Dedifferentiated amniotic fluid mesenchymal stem cell (primary cell): ENCODE results near the gene AXIN1.
"Not testable (repeated sequence)": the region's sequence is repeated elsewhere in the genome, so short reads cannot be mapped to it uniquely, and the experiment has no call there.

Experiments used
- DNase-seq: peaks from one replicate; pipeline ENCODE4 v3.0.0-alpha.2; 2016; ENCODE audit errors: extremely low spot score

The AXIN1 gene

DNA sequence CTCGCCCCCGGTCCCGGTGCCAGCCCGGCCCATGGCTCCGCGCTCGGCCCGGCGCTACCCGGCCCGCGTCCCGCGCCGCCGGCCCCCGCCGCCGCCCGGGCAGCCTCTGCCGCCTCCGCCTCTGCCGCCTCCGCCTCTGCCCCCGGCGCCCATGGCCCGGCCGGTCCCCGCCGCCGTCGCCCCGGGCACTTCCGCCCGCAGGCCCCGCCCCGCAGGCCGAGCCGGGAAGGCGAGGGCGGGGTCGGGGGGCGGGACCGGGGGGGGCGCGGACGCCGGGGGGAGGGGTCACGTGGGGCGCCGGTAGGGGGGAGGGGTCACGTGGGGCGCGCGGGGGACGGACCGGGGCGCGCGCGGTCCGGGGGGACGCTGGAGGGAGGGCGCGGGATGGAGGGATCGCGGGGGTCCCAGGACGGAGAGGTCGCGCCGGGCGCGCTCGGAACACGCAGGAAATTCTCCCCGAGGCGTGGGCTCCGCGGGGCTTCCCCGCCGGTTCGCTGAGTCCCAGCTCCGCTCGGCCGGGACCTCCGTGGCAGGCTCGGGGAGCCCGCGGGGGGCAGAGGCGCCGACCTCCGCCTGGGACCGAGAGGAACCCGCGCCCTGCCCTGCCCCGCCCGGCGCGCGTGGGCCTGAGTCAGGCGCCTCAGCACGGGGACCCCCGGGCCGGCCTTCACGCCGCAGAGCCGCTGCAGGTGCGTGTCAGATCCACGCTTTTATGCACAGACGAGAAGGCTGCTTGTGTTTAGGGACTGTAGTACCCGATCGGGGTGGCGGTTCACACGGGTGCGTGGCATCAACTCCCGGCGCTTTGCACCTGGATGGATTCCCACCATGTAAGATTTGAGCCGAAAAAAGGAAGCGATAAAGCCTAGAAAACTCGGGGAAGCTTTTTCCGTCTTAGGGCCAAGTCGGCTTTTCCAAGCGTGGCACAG lies 29.5 kb upstream of the AXIN1 start, which contains the start of gene PGAP6:
Gene PGAP6, minus strand, starts transcription at position 190 of the 929 bp plus-strand sequence. Its CDS starts 157 bp downstream, at position 33.
- peak; percentile 31 for DNase-seq

DNA sequence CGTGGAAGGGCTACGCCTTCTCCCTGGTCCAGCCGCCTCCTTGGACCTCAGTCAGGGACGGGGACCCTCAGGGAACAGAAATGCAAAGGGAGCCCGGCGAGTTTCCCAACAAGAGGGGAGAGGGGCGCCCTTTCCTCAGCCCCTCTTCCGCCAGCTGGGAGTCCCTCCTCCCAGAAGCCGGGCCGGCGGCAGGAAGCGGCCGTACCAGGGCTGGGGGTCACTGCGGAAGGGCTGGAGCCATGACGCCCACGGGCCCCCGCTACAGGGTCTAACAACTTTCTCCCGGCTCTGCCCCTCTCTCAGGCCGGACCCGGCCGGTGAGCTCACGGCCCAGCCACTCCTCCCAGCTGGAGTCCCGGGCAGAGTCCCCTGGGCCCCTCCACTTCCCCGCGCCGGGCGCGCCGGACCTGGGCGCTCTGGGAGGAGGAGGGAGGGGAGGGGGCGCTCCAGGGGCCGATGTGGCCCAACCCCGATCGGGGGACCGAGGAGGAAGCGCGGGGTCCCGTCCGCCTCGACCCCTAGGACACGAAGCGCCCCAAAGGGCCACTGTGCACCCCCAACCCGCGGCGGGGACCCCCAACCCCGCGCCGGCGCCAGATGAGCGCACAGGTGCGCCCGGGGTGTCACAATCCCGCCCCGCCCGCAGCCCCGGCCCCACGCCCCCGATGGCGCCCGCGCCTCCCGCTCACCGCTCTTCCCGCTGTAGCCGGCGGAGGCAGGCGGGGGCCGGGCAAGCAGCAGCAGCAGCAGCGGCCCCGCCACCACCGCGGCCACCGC lies 28.7 kb upstream of the AXIN1 start:
- no peak for DNase-seq

DNA sequence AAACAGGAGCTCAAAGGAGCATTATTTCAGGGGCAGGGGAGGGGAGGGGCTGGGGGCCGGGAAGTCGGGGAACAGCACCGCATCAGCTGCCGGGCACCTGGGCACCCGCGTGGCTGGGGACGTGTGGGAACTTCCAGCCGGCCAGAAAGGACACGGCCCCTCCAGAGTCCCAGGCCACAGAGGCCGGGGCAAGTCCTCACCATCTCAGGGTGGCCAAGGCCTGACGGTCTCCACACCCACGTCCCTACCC lies 28.2 kb upstream of the AXIN1 start:
- no peak for DNase-seq

DNA sequence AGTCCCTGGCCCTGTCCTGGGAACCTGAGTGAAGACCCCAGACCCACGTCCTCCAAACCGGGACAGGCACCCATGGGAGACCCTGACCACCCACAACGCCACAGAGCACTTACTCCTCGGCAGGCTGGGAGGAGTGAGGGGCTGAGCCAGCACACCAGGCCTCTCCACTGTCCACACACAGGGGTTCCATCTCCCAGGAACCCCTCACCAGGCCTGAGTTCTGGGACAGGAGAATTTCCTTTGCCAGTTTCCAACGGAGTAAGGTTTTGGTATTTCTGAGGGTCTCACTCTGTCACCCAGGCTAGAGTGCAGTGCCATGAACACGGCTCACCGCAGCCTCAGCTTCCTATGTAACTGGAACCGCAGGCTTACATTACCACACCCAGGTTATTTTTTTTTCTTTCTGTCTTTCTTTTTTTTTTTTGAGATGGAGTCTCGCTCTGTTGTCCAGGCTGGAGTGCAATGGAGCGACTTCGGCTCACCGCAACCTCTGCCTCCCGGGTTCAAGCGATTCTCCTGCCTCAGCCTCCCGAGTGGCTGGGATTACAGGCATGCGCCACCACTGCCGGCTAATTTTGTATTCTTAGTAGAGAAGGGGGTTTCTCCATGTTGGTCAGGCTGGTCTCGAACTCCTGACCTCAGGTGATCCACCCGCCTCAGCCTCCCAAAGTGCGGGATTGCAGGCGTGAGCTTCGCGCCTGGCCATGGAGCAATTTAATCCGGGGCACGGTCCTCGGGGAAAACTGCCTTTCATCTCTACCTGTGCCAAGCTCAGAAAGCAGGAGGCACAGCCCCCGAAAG lies 27.6 kb upstream of the AXIN1 start:
- DNase-seq: no peak

DNA sequence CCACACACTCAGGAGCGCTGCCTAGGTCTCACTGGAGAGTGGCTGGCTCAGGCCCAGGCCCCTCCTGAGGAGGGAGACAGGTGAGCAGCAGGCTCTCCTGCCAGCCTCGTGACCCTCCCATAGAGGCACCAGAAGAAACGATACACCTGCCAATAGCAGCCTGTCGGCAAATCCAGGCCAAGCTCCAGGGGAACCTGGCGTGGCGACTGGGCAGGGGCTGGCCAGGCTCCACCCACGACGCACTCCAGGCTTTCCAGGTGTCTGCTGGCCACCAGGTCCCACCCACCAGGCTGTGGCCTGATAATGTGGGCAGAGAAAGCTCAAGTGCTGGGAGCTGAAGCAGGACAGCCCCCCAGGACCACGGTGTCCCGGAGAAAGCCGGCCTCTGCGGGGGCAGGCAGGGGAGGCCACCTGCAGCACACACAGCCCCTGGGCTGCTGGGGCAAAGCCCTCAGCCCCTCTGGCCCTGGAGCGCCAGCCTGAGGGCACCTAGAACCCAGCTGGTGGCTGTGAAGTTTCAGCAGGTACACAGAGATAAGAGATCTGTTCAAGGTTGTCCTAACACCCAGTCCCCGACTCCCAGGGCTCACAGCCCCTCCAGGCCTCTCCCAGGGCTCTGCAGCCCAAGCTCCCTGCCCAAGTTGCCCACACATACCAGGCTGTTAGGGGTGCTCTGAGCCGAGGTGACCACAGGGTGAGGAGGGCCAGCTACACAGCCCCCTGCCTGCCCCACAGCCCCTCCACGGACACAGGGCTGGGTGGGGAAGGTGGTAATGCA lies 26.8 kb upstream of the AXIN1 start:
- no peak for DNase-seq

DNA sequence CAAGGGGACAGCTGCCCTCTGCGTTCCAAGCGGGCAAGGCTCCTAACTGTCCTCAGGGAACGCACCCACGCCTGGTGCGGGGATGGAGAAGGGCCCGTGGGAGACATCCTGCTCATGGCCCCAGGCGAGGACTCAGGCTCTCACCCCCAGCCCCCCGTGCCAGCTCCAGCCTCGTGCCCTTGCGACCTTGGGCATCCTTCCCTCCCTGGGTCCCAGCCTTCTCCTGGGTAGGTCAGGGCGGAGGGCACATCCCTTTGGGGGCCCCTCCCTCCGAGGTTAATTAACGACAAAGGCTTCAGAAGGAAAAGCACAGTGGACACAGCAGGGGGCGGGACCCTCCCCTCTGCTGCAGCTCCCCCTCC lies 26.3 kb upstream of the AXIN1 start:
- DNase-seq: no peak

DNA sequence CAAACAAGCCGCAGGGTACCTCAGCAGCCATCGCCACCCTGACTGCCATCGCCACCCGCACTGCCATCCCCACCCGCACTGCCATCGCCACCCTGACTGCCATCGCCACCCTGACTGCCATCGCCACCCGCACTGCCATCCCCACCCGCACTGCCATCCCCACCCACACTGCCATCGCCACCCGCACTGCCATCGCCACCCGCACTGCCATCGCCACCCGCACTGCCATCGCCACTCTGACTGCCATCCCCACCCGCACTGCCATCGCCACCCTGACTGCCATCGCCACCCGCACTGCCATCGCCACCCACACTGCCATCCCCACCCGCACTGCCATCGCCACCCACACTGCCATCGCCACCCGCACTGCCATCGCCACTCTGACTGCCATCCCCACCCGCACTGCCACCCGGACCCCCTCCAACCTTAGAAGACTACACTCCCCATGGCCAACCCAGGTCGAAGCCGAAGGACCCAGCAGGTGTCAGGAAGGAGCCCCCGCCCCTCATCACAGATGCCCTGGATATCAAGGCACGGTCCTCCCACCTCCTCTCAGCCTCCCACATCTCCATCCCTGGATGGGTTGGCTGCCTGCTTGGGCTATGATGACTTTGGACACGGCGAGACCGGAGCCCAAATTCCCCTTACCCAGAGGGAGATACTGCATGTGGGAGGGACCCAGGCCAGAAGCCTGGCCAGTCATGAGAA lies 25.7 kb upstream of the AXIN1 start:
- DNase-seq: not testable (repeated sequence)

DNA sequence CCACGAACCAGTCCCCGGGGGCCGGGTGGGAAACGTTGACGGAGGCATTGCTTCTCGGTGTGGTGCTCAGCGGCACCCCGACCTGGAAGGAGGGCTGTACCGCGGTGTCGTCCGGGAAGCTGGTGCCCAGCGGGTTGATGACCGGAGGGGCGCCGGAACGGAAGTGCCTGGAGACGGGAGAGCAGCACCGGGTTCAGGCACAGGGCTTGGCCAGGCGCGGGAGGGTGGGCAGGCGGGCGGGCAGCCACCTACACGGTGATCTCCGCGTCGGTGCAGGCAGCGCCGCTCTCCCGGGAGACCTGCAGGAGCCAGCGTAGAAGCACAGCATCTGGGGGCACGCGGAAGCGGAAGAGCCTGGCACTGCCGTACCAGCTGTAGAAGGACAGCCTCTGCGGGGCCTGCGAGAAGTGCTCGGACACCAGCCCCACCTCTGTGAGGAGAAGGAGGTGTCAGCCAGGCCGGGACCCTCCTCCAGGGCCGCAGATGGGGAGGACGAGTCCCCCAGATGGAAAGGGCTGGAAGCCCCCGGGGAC lies 25.0 kb upstream of the AXIN1 start:
- no peak for DNase-seq

DNA sequence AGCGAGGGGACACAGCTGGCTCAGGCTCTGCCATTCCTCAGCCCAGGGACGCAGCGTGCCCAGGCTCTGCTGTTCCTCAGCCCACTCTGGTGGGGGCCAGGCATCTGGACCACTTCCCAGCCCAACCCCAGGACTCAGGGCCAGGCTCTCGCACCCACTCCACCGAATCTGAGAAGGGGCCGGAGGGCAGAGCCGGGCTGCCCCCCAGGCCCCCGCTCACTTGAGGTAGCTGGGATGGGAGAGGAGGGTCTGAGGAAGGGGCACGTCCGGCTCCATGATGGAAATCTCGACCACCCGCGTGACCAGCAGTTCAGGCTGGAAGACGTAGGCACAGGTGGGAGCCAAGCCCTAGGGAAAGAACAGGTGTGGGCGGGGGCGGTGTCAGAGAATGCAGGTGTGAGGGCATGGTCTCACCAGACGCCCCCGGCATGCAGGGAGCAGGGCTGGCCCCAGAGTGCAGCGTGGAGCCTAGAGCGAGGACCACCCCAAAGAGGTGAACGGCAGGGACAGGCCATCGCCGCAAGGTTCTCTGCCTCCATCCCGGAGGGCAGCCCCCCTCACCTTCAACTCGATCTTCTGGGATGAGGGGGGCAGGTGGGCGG lies 24.4 kb upstream of the AXIN1 start:
- DNase-seq: no peak

DNA sequence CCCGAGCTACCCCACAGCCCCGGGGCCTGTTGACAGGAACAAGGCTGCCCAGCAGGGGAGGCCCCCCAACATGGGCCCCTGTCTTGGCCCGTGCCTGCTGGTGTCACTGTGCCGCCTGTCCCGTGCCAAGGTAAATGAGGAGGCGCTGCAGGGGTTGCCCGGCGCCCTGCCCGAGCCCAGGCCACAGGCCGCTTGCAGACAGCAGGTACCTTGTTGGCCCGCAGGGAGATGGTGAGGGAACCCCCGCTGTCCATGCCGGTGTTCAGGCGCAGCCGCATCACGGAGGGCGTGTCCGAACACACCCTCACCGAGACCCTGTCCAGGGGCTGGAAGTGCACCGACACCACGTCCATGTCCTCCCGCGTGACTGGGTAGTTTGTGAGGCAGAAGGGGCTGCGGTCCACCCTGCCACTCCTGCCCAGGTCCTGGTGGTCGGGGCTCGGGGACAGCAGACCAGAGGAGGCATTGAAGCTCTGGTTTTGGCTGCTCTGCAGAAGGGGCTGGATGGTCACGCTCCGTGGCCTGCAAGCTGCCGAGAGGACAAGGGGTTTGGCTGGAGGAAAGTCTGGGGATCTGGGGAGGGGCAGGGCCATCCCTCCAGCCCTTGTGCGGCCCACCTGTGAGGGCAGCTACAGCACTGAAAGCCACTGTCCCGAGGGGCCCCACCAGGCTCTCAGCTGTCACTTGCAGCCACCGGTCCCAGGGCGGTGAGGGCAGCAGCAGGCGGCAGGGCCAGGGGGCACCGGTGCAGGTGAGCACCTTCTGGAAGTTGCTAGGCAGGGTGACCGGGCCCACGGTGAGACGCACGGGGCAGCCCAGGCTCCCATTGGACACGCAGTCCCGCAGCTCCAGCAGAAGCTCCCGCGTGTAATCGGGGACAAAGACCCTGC lies 23.6 kb upstream of the AXIN1 start:
- DNase-seq: no peak

DNA sequence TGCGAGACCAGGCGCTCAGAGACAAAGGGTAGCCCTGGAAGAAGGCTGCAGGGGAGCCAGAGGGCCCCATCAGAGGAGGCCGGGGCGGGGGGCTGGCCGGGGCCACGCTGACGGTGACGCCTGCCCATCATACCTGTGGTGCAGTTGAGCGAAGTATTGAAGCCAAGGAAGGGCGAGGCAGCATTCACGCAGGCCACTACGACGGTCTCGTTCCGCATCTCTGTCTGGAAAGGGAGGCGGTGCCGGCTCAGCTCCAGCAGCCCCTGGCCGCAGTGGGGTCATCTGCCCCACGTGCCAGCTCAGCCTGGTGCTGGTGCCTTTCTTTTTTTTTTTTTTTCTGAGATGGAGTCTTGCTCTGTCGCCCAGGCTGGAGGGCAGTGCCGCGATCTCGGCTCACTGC lies 22.7 kb upstream of the AXIN1 start:
- DNase-seq: no peak

DNA sequence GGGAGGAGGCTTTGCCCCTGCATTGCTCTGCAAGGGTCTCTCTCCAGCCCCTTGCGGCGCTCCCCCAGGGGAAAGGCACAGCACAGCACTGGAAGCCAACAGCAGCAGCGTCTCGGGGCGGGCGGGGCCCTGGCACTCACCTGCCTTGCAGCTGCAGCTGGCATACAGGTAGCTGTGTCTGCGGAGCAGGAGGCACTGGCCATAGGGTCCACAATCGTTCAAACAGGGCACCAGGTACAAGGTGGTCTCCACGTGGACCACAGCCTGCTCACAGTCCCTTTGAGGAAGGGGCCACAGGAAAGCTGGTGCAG lies 22.0 kb upstream of the AXIN1 start:
- no peak for DNase-seq

DNA sequence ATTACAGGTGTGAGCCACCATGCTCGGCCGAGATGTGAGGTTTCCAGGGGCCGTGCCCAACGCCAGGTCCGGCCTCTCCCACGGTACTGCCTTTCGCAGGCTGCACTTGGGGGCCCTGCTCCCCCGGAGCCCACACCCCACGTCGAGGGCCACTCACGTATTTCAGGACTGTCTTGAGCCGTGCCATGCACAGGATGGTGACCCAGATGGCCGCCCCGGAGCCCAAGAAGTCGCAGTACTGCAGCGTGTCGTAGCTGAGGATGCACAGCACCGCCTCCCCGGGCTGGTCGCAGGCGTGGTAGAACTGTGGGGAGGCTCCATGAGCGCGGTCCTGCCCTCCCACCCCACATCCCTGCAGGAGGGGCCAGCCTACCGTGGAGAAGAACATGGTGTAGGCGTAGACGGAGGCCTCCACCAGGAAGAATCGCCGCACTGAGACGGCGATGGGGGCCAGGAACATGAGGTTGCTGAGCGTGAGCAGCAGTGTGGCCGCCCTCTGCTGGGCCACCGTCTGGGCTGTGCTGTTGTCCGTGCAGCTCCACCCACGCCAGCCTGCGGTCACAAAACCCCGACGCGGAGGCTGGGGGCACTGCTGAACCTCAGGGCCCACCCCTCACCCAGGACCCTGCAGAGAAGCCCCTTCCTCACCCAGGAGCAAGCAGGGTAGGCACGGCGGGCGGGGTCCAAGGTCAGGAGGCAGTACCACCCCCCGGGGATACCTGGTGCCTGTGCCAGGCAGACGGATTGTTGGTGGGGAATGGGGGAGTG lies 21.5 kb upstream of the AXIN1 start:
- DNase-seq: no peak

DNA sequence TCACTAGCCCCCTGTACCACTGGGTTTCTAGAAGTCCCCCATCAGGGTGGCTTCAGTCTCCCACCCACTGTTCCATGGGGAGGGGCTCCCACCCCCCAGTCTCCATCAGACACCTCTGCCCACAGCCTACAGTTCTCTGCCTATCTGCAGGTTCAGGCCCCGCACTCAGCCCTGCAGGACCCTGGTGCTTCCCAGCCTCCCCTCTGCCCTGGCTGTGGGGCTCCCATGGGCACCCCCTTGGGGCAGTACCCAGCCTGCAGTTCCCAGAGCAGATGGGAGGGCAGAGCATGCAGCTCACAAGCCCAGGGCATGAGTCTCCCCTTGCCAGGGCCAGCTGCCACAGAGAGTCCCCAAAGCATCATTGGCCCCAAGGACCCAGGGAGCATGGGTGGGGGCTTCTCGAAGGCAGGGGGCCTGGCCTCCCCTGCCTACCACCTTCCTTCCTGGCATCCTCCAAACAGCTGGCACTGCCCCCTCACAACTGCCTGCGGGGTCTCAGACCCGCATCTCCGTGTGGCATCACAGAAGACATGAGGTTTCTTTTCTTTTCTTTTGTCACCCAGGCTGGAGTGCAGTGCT lies 20.6 kb upstream of the AXIN1 start:
- DNase-seq: no peak

DNA sequence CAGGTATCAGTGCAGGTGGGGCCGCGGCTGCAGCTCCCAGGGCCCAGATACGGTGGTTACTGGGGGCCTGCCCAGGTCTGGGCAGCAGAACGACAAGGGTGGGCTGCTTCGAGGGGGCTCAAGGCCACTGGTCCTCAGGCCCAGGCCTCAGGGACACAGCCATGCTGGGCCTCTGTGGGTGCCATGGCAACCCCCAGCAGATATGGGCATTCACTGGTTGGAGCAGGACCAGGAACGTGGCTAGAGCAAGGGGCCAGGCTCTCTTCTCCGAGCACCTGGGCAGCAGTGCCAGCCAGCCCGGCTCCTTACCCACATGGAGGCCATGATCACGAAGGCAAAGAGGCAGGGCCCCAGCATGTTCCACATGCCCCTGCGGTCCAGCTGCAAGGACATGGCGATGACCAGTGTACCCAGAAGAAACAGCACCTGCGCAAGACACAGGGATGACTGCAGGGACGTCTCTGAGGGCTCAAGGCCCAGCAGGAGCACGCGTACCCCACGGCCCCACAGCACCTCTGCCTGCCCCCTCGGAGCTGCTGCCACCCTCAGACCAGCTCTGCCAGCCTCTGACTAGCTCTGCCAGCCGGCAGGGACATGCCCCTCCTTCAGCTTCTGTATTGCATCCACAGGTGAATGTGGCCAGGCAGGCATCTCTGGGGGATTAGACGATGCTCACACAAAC lies 19.9 kb upstream of the AXIN1 start:
- no peak for DNase-seq

DNA sequence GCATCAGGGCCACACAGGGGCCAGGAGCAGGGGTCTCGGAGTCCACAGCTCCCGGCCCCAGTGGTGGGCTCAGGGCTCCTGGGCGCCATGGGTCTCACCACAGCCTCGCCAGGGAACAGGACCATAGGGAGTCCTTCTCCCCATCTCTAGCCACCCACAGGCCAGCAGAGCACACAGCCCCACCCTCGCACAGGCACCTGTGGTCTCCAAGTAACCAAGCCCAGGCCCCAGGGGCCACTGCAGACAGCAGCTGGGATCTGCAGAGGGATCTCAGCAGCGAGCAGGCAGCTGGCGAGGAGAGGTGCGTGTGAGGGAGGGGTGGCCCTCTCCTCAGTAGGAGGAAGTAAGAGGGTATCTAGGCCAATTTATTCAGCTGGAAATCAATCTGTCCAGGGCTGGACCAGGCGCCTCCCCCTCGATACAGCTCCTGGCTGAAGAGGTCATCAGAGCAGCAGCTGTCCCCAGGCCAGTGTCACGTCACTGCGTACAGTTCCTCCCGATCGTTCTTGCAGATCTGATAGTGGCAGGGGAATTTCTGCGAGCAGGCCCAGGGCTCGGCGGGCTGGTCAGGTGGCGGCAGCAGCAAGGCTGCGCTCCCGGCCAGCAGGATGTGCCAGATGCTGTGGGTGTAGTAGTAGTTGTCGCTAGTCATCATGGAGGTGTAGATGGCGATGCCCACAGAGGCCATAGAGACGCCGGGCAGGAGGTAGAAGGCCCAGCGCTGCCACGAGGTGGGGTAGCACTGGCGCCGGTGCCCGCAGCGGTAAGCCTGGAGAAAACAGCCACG lies 19.2 kb upstream of the AXIN1 start:
- DNase-seq: no peak

DNA sequence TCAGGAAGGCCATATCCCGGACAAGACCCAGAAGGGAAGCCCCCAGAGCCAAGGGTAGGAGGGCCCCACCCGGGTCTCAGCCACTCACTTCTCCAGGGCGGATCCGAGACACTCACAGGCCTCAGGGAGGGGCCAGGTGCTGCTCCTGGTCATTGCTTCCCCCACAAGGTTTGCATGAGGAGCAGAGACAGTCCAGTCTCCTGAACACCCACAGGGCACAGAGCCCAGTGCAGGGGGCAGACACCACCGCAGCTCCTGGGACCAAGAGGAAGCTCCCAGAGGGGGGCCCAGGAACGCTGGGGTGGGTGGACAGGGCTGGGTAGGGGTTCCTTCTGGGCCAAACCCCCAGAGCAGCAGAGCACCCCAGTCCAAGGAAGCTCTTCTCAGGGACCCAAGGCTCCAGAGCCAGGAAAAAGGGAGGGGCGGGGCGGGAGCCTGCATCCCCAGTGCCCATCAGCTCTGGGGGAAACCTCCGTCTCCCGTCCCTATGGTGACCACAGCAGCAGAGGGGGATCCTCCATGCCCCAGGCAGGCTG lies 18.5 kb upstream of the AXIN1 start:
- DNase-seq: no peak
